Measurements from ENCODE around the gene ERAS.
"Not testable (repeated sequence)": the region's sequence is repeated elsewhere in the genome, so short reads cannot be mapped to it uniquely, and the experiment has no call there.

The ERAS gene

GRCh38 chrX:48831909-48832291 lies 5.6 kb downstream of the ERAS start:
- no peak for TF ChIP-seq ZNF274 (IDR thresholded peaks at IDR 0.05; ENCODE audit: low read depth, low read length)
- no peak overlapping the region for H3K4me3 ChIP-seq (ENCODE audit: low read length)

DNA sequence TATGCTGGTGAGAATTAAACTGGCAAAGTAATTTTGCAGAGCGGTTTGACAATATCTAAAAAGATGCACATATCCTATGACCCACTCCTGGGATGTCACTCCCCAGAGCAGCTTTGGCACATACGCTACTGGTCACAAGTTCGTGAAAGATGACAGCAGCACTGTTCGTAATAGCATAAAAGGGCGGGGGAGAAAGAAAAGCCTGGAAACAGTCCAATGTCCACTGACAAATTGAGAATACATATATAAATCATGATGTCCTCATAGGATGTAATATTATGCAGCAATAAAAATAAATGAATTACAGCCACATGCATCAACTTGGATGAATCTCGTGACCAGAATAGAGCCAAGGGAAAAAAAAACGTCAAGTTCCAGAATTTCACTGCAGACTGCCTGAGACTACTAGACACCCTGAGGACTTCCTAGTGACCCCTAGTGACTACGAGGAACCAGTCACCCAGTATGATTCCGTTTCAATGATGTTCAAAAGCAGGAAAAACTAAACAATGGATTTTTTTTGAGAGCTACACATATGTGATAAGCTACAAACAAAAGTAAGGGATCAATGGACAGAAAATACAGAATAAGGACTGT lies 7.3 kb downstream of the ERAS start:
- no peak for TF ChIP-seq ZNF274 (IDR thresholded peaks at IDR 0.05; ENCODE audit: low read depth, low read length)
- H3K4me3 ChIP-seq (ENCODE audit: low read length), result no peak overlapping the region

GRCh38 chrX:48834383-48834709 lies 8.0 kb downstream of the ERAS start:
- no peak for TF ChIP-seq ZNF274 (IDR thresholded peaks at IDR 0.05; ENCODE audit: low read depth, low read length)
- H3K4me3 ChIP-seq (ENCODE audit: low read length), result no peak overlapping the region

DNA sequence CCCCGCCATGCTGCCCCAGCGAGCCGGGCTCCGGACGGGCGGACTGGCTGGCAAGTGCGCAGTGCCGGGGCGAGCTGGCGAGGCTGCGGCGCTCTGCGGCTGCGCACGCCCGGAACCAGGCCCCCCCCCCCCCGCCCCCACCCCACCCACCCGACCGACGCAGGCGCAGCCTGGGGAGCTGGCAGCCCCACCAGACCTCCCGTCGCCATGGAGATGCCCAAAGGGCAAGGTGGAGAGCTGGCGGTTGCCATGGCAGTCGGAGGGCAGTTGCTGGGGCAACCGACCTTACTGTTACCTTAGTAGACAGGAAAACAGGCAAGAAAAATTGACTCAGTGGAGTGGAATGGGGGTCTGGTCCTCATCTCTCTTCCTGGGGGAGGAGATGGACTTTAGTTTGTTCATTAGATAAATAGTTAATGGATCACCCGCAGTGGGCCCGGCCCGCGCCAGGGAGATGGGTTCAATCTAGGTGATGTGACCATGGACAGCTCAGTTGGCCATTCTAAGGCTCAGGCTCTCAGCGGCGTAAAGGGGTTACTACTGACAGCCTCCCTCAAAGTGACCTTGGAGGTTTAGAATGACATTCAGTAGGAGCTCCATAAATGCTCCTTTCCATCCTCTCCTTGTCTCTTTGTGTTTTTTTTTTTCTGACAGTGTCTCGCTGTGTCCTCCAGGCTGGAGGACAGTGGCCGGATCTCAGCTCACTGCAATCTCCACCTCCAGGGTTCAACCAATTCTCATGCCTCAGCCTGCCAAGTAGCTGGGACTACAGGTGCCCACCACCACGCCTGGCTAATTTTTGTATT lies 9.4 kb downstream of the ERAS start, which contains the start of gene PCSK1N:
PCSK1N (minus strand) TSS at position 87 of the 806 bp plus-strand sequence; CDS start at position 9, 78 bp downstream.
- H3K4me3 ChIP-seq (ENCODE audit: low read length), result no peak within 1 kb of the TSS
- TF ChIP-seq ZNF274 (IDR thresholded peaks at IDR 0.05; ENCODE audit: low read depth, low read length), result no peak

DNA sequence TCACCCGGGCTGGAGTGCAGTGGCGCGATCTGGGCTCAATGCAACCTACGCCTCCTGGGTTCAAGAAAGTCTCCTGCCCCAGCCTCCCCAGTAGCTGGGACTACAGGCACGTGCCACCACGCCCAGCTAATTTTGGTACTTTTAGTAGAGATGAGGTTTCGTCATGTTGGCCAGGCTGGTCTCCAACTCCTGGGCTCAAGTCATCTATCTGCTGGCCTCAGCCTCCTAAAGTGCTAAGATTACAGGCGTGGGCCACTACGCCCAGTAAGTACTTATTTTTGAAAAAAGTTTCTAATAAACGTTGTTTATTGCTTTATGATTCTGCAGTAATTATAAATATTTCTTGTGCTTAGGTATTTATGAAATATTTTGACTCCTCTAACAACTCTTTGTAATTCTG lies 13.4 kb downstream of the ERAS start:
- TF ChIP-seq ZNF274 (IDR thresholded peaks at IDR 0.05; ENCODE audit: low read depth, low read length), result no peak
- no peak overlapping the region for H3K4me3 ChIP-seq (ENCODE audit: low read length)

DNA sequence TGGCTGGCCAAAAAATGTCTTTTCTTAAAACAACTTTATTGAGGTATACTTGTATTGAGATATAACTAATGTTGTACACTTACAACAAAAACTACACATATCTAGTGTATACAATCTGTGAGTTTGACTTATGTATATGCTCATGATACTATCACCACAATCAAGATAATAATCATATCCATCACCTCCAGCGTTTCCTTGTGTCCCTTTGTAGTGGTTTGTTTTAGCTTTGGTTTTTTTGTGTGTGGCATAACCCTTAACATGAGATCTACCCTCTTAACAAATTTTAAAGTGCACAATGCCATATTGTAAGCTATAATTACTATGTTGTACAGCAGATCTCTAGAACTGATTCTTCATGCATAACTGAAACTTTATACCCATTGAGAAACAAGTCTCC lies 22.5 kb downstream of the ERAS start:
- H3K4me3 ChIP-seq (ENCODE audit: low read length), result no peak overlapping the region
- no peak for TF ChIP-seq ZNF274 (IDR thresholded peaks at IDR 0.05; ENCODE audit: low read depth, low read length)

DNA sequence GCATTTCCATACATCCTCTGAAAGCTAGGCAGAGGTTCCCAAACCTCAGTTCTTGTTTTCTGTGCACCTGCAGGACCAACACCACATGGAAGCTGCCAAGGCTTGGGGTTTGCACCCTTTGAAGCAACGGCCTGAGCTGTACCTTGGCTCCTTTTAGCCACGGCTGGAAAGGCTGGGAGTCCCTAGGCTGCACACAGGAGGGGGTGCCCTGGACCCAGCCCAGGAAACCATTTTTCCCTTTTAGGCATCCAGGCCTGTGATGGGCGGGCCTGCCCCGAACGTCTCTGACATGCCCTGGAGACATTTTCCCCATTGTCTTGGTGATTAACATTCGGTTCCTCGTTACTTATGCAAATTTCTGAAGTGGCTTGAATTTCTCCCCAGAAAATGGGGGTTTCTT lies 26.5 kb downstream of the ERAS start:
- no peak for TF ChIP-seq ZNF274 (IDR thresholded peaks at IDR 0.05; ENCODE audit: low read depth, low read length)
- no peak overlapping the region for H3K4me3 ChIP-seq (ENCODE audit: low read length)

DNA sequence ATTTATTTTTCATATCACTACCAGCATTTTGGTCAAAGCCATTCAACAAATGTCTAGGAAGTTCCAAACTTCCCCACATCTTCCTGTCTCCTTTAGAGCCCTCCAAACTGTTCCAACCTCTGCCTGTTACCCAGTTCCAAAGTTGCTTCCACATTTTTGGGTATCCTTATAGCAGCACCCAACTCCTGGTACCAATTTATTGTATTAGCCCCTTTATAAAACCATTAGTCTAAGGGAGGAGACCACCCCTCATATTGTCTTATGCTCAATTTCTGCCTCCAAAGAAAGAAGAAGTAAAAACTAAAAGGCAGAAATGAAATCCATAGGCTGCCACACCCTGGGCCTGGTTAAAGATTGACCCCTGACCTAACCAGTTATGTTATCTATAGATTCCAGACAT lies 27.2 kb downstream of the ERAS start:
- not testable (repeated sequence) for H3K4me3 ChIP-seq (ENCODE audit: low read length)

GRCh38 chrX:48854121-48854804 lies 27.9 kb downstream of the ERAS start:
- H3K4me3 ChIP-seq (ENCODE audit: low read length), result not testable (repeated sequence)

DNA sequence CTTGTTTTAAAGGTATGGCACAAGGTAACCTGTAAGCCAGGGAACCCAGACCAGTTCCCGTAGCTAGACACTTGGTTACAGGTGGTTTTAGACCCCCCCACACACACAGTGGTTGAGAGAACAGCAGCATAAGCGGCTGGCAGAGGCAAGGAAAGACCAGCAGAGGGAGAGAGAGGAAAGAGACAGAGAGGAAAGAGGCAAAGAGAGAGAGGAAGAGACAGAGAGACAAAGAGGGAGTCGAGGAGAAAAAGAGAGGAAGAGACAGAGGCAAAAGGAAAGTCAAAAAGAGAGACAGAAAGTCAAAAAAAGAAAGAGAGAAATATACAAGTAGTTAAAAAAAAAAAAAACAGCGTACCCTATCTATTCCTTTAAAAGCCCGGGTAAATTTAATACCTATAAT lies 28.6 kb downstream of the ERAS start:
- H3K4me3 ChIP-seq (ENCODE audit: low read length), result no peak overlapping the region
- TF ChIP-seq ZNF274 (IDR thresholded peaks at IDR 0.05; ENCODE audit: low read depth, low read length), result no peak

- no peak overlapping the region for H3K4me3 ChIP-seq (ENCODE audit: low read length)
- no peak for TF ChIP-seq ZNF274 (IDR thresholded peaks at IDR 0.05; ENCODE audit: low read depth, low read length)
Observed at GRCh38 chrX:48864210-48864609, 37.9 kb downstream of the ERAS start.

- H3K4me3 ChIP-seq (ENCODE audit: low read length), result not testable (repeated sequence)
Observed at GRCh38 chrX:48872017-48872416, 45.7 kb downstream of the ERAS start.

GRCh38 chrX:48876944-48877343 lies 50.6 kb downstream of the ERAS start:
- H3K4me3 ChIP-seq (ENCODE audit: low read length), result not testable (repeated sequence)
